Coronary artery (tissue), 2 donors: ENCODE results near the gene TEX29.

ENCODE experiments used
- DNase-seq: peaks from one replicate; pipeline ENCODE4 v3.0.0-alpha.2; 2017; ENCODE audit warnings: low spot score
- H3K27ac ChIP-seq, 2 donors: fragments of 200-600 bp; sonication (generic); one replicate each; pipeline ENCODE4 v1.5.1; 2016 to 2019
- H3K4me3 ChIP-seq: fragments of 200-600 bp; sonication (generic); 2 replicates; pipeline ENCODE4 v1.5.1; 2016; ENCODE audit warnings: mild to moderate bottlenecking, moderate library complexity
- CTCF ChIP-seq: fragments of 200-600 bp; sonication (generic); IDR thresholded peaks from one replicate; pipeline ENCODE4 v1.5.1; 2019; ENCODE audit warnings: antibody characterized with exemption

The TEX29 gene

GRCh38 chr13:111365149-111366005, 44.9 kb downstream of the TEX29 start:
- Histone ChIP-seq H3K4me3 (no peak overlapping the region), H3K27ac (no peak overlapping the region)
- DNase-seq: no peak
- TF ChIP-seq CTCF: no peak

DNA sequence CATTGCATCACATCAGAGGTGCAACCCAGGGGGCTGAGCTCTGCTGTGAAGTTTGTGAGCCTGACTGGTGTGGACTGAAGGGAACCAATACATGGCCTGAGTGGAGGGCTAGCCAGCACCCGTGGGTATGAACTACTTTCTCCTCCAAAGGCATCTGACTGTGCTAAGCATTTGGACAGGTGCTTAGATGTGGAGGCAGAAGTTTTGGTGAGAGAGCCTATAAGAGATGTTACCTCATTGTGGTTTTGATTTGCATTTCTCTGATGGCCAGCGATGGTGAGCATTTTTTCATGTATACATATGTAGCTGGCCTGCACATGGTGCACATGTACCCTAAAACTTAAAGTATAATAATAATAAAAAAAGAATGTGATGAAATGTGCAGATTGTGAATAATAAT, 46.9 kb downstream of the TEX29 start:
- Histone ChIP-seq H3K4me3 (no peak overlapping the region), H3K27ac (no peak overlapping the region)
- DNase-seq: no peak
- no peak for TF ChIP-seq CTCF

GRCh38 chr13:111368091-111368490, 47.6 kb downstream of the TEX29 start:
- Histone ChIP-seq H3K4me3 (no peak overlapping the region), H3K27ac (no peak overlapping the region)
- no peak for DNase-seq
- no peak for TF ChIP-seq CTCF

- Histone ChIP-seq H3K27ac (no peak overlapping the region), H3K4me3 (no peak overlapping the region)
- no peak for DNase-seq
- no peak for TF ChIP-seq CTCF
Measured at GRCh38 chr13:111370147-111370546, 49.7 kb downstream of the TEX29 start.

- no peak for TF ChIP-seq CTCF
- H3K4me3 ChIP-seq: no peak overlapping the region
- no peak for DNase-seq
- H3K27ac ChIP-seq: no peak overlapping the region
Measured at GRCh38 chr13:111370570-111371535, 50.4 kb downstream of the TEX29 start.

DNA sequence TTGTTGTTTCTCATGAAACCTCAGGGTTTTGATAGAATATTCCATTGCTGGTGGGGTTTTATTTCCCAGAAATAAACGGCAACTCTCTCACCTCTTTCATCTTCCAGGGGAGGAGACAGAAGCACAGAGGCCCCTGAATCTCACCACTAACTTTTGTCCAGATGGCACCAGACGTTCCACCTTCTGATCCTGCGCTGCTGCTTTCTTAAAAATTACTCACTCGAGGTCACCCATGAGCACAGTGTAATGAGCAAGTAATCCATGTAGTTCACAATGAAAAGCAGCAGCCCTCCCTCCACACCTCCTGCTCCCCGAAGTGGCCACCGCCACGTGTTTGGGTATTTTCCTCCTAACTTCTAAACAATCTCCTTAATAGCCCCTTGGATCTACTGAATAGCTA, 51.3 kb downstream of the TEX29 start:
- DNase-seq: no peak
- Histone ChIP-seq H3K4me3 (no peak overlapping the region), H3K27ac (no peak overlapping the region)
- TF ChIP-seq CTCF: no peak
